Measurements from ENCODE around the gene CDC6.

CDC6 gene

DNA sequence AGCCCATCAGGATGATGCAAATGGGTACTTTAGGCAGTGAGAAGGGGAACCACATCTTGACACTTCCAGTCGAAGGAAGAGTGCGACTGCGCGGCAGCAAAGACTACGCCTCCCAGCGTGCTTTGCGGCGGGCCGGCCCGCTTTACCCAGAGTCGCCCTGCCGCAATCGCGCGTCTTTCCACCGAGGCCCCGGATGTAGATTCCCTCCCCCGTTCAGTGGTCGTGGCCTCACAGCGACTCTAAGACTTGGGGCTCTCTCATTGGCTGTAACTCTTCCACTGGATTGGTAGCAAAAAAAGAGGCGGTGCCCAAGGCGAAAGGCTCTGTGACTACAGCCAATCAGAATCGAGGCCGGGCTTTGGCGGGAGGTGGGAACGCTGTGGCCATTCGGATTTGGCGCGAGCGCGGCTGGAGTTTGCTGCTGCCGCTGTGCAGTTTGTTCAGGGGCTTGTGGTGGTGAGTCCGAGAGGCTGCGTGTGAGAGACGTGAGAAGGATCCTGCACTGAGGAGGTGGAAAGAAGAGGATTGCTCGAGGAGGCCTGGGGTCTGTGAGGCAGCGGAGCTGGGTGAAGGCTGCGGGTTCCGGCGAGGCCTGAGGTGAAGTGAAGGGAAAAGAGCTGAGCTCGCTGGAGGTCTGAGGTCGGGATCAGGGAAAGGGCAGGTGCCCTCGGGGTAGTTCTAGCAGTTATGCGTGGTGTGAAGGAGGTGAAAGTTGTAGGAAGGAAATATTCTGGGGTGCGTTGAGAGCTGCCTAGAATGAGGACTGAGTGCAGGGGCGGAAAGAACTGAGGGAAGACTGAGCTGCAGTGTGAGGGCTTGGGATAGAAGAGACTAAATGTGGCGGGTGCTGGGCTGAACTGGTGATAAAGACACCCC is at the start of gene CDC6:
CDC6 (plus strand) TSS at position 386 of the 876 bp plus-strand sequence. CDS start 1,542 bp downstream, outside the sequence.
- in situ Hi-C loops (cut with MboI; ENCODE audit: low sequenced_read_pairs) = no loop called here

DNA sequence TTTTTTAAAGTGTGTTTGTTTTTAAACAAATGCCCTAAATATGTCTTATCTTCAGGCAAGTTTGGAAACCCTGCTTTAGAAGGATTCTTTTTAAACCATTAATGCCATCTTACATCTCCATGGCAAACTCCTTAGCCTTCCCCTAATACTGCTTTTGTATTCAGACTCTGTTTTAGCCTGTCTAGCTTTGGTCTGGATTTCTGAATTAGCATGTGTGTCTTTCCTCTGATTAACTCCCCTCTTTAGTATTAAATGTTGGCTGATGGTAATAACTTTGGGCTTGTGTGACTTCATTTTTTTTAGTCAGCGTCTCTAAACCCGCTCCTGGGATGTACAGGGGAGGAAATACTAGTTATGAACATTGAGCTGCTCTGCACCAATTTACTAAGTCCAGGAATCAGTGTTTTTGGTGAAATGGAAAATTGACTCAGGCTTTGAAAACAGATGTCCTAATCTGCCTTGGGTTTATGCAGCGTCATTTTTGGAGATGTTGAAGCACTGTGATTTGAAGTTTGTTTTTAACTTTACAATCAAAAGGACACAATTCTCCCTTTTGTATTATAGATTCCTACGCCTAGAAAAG is 46.3 kb upstream of the CDC6 start:
- in situ Hi-C loops (cut with MboI; ENCODE audit: low sequenced_read_pairs) = no loop called here

DNA sequence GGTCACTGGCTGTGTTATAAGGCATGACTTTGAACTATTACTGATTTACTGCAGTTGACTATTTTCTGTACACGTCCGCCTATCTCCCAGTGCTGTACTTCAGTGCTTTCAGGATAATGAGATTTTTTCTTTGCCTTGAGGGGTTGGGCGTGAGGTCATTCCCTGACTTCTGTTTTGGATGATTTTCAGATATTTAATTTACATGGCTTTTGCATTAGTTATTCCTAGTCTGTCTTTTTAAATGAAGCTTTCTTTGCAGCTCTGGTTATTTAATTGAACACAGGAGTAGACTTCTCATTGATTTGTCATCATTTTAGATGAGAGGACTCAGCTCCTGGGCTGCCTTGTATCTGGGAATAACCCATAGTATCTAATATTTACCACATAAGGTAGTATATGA is 44.9 kb upstream of the CDC6 start:
- in situ Hi-C loops (cut with MboI; ENCODE audit: low sequenced_read_pairs) = no loop called here

GRCh38 chr17:40243761-40244160 is 43.9 kb upstream of the CDC6 start:
- in situ Hi-C loops (cut with MboI; ENCODE audit: low sequenced_read_pairs) = no loop called here

DNA sequence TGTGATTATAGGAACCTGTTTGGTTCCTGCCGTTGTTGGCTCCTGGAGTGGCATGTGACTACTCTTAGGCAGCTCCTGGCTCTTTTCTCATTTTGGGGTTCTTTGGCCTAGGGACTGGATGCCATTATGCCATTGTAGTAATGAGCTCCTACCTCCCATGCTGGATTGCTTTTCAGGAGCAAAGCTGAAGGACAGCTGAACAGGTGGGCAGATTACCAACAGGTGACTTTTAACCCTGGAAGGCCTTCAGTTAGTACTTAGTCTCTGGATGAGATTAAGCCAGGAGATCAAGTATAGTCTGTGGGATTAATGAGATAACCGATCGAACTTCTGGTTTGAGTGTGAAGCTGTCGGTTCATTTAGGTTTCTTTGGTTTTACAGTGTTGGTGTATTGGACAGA is 43.4 kb upstream of the CDC6 start:
- in situ Hi-C loops (cut with MboI; ENCODE audit: low sequenced_read_pairs) = no loop called here

DNA sequence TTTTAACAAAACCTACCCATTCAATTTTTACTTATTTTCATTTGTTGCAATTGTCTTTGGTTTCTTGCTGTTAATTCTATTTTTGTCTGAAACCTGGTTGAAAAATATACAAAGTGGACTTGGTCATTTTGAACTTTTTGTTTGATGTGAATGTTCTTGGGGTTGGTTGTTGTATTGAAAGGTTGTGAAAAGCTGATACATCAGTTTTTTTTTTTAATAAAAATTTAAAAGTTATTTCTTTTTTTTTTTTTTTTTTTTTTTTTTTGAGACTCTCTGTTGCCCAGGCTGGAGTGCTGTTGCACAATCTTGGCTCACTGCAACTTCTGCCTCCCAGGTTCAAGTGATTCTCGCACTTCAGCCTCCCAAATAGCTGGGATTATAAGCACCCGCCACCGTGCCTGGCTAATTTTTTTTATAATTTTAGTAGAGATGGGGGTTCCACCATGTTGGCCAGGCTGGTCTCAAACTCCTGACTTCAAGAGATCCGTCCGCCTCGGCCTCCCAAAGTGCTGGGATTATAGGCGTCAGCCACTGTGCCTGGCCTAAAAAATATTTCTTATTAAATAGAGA is 39.7 kb upstream of the CDC6 start:
- in situ Hi-C loops (cut with MboI; ENCODE audit: low sequenced_read_pairs) = no loop called here

DNA sequence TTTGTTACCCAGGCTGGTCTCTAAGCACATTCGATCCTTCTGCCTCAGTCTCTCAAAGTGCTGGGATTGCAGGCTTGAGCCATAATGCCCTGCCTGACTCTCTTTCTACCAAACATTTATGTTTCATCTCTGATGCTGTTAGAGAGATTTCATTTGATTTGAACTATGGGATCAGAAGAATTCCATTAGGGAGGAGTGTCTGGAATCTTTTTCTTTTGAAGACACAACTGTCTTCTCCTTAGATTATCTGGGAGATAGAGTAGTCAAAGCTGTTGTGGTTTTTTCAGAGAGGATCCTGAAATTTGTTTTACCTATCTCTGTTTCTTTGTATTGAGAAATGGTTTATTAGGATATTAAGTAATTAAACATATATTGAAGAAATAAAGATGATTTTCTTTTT is 39.2 kb upstream of the CDC6 start:
- in situ Hi-C loops (cut with MboI; ENCODE audit: low sequenced_read_pairs) = no loop called here

DNA sequence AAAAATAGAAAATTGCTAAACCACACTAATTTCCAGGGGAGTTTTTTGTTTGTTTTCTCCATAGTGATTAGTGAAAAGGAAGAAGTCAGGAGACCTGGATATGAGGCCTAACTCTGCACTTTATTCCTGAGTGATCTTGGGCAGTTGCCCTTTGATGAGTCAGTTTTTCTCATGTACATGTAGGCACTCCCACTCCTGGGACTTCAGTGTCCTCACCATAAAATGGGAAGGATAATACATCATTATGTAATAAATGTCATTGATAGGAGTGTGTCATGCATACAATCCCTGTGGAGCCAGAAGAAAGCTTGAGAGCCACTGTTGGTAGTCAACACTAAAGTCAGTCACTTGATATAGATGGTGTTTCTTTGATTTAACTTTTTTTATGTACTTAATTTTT is 36.1 kb upstream of the CDC6 start:
- in situ Hi-C loops (cut with MboI; ENCODE audit: low sequenced_read_pairs) = no loop called here

DNA sequence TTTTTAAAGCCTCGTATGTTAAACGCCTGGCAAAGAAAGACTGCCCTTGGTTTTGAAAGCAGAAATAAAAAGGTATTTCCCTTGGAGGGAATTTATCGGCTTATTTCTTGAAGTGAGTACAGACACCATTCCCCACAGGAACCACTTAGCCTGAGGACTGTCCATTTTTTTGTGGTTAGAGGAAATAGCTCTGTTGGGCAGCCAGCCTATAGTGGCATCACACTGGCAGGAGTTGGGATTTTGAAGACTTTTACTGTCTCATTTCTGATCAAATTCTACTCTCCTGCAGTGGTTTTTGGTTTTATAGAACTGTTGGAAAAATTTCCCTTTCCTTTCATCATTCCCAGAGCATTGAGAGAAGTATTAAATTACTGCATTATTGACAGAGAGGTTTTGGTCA is 34.1 kb upstream of the CDC6 start:
- in situ Hi-C loops (cut with MboI; ENCODE audit: low sequenced_read_pairs) = no loop called here

DNA sequence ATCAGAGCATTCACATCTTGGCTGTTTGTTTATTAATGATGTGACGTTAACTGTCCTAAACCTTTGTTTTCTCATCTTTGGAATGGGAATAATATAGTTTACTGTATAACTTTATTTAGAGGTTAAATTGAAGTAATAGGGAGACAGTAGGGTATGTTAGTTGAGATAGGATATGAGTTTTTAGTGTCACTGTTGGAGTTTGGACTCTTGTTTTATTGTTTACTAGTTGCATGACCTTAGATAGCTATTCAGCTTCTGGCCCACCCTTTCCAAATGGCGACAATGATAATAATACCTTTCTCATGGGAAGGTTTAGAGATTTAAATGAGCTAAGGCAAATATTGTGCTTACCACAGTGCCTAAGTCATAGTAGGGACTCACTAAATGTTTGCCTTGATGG is 28.2 kb upstream of the CDC6 start:
- in situ Hi-C loops (cut with MboI; ENCODE audit: low sequenced_read_pairs) = no loop called here

DNA sequence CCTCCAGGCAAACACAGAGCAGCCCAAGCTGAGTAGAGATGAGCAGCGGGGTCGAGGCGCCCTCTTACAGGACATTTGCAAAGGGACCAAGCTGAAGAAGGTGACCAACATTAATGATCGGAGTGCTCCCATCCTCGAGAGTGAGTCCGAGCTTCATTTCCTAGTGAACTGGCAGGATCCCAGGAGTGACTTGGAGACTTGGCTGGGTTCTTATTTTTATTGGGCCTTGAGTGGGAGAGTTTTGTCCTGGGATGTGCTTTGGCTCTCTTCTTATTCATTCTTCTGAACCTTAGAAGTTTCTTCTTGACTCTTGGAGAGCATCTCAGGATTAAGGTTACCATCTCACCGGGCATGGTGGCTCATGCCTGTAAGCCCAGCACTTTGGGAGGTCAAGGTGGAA is 27.2 kb upstream of the CDC6 start:
- in situ Hi-C loops (cut with MboI; ENCODE audit: low sequenced_read_pairs) = no loop called here

DNA sequence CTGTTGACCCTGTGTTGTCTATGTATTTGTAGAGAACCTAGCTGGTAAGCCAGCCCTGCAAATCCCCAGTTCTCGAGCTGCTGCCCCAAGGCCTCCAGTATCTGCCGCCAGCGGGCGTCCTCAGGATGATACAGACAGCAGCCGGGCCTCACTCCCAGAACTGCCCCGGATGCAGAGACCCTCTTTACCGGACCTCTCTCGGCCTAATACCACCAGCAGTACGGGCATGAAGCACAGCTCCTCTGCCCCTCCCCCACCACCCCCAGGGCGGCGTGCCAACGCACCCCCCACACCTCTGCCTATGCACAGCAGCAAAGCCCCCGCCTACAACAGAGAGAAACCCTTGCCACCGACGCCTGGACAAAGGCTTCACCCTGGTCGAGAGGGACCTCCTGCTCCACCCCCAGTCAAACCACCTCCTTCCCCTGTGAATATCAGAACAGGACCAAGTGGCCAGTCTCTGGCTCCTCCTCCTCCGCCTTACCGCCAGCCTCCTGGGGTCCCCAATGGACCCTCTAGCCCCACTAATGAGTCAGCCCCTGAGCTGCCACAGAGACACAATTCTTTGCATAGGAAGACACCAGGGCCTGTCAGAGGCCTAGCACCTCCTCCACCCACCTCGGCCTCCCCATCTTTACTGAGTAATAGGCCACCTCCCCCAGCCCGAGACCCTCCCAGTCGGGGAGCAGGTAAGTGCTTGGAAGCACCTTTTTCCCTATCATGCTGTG is 23.1 kb upstream of the CDC6 start:
- in situ Hi-C loops (cut with MboI; ENCODE audit: low sequenced_read_pairs) = no loop called here

DNA sequence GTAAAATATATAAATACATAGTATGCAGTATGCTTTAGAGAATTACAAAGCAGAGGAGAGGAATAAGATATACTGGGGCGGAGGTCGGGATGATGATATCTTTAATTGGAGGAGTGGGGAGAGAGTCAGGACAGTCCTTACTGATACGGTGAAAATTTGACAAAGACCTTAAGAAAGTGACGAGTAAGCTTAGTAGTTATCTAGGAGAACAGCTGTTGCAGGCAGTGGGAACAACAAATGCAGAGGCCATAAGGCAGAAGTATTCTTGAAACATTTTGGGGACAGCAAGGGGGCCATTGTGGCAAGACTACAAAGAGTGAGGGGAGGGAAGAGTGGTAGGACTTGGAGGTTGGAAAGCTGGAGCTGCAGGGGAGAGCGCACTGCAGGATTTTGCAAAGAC is 22.3 kb upstream of the CDC6 start:
- in situ Hi-C loops (cut with MboI; ENCODE audit: low sequenced_read_pairs) = no loop called here

GRCh38 chr17:40266882-40267281 is 20.8 kb upstream of the CDC6 start:
- in situ Hi-C loops (cut with MboI; ENCODE audit: low sequenced_read_pairs) = no loop called here

DNA sequence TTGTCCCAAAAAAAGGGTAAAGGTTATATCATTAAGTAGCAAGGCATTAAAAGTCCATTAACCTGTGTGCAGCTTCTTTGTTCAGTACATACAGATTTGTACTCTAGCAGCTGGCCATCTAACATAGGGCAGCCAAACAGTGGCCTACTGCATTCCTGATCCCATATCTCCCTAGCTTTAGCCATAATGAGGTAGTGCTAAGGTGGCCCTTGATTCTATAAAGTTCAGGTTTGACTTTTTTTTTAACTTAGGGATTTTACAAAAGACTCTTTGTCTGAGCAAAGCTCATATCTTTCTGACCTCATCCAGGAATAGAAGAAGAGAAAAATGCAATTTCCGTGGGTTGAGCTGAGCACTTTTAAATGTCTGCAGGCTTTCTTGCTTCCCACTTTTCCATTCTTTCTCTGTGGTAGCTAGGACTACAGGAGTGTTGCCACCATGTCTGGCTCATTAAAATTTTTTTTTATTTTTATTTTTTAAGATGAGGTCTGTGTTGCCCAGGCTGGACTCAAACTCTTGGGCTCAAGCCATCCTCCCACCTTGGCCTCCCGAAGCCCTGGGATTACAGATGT is 19.5 kb upstream of the CDC6 start:
- in situ Hi-C loops (cut with MboI; ENCODE audit: low sequenced_read_pairs) = no loop called here

GRCh38 chr17:40278414-40278813 is 9.3 kb upstream of the CDC6 start:
- in situ Hi-C loops (cut with MboI; ENCODE audit: low sequenced_read_pairs) = no loop called here

DNA sequence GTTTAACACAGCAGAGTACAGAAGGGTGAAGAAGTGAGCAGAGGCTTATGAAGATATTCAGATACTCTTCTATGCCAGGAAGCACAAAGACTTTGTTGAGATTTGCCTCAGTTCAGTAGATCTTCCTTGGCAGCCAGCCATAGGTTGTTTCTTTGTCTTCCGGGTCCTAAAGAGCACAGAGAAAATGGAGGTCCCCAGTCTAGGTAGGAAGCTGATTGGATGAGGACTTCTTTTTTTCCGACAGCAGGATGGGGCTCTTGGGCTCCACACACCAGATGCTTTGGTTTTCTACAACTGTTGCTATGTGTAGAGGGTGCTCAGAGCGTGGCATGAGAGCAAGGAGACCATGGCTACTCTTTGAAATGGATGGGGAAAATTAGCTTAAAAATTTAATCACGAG is 8.3 kb upstream of the CDC6 start:
- in situ Hi-C loops (cut with MboI; ENCODE audit: low sequenced_read_pairs) = no loop called here

GRCh38 chr17:40281663-40282062 is 6.0 kb upstream of the CDC6 start:
- in situ Hi-C loops (cut with MboI; ENCODE audit: low sequenced_read_pairs) = no loop called here

- in situ Hi-C loops (cut with MboI; ENCODE audit: low sequenced_read_pairs) = no loop called here
These were observed 4.0 kb upstream of the CDC6 start for GRCh38 chr17:40283662-40284061.

- in situ Hi-C loops (cut with MboI; ENCODE audit: low sequenced_read_pairs) = no loop called here
These were observed 3.5 kb upstream of the CDC6 start for GRCh38 chr17:40284085-40284713.

DNA sequence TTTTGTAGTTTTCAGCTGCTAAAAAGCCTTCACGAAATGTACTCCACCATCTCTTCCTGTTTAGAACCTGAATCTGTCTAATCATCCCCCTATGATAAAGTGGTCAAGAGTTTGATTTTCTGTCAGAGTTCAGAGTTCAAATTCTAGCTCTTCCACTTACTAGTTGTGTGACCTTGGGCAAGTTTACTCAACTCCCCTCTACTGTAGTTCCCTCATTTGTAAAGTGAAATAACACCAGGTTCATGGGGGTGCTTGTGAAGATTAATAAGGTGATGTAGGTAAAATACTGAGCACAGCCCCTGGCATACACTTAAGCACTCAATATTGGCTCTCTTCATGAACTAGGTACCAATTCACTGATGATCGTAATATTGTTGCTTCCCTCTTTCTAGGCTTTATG is 1.2 kb upstream of the CDC6 start:
- in situ Hi-C loops (cut with MboI; ENCODE audit: low sequenced_read_pairs) = no loop called here

Data from HL-60/S4 treated with retinoic acid at 250 ng/mL for 4 days and 3 days (cell line).